ENCODE measurements around the gene SUSD2.

The SUSD2 gene

GRCh38 chr22:24153353-24153752 lies 27.9 kb upstream of the SUSD2 start:
- peak in 1 of 2 experiments; percentile 25 for DNase-seq

GRCh38 chr22:24153959-24154358 lies 27.3 kb upstream of the SUSD2 start:
- DNase-seq = no peak

- no peak for DNase-seq
Observed at GRCh38 chr22:24154826-24155225, 26.5 kb upstream of the SUSD2 start.

GRCh38 chr22:24155627-24156140 lies 25.6 kb upstream of the SUSD2 start:
- DNase-seq = peak; percentile 26 to 31

DNA sequence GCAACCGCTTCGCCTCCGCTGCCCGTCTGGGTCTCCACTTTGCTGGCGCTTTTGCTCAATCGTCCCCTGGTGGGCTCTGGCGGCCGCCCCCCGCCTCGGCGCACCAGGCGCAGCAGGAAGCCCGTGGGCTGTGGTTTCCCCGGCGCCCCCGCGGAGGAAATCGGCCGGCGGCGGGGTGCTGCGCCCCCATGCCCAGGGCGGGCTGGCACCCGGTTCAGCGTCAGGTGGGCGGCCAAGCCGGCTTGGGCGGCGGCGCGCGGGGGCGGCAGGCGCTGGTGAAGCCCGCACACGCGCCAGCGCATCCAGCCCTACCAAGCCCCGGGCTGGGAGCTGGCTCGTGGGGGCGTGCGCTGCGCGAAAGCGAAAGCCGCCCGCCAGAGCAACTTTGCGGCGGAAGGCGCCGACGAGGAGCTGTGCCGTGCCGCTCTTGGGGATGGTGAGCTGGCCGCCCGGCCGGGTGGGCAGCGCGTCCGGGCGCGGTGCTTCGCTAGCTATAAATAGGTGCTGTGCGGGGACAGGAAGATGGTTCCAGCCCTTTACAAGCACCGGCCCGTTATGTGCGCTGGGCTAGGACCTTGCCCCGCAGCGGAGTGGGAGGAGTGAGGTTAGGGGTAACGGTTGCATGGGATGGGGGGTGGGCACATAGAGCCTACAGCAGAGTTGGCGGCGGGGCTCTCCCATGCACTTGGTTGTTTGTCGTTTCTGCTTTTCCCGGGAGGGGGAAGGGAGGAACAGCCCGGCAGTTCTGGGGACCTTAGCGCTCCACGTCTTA lies 25.0 kb upstream of the SUSD2 start:
- peak; percentile 67 to 80 for DNase-seq

- peak; percentile 75 to 77 for DNase-seq
Observed at GRCh38 chr22:24156913-24157821, 24.1 kb upstream of the SUSD2 start.

DNA sequence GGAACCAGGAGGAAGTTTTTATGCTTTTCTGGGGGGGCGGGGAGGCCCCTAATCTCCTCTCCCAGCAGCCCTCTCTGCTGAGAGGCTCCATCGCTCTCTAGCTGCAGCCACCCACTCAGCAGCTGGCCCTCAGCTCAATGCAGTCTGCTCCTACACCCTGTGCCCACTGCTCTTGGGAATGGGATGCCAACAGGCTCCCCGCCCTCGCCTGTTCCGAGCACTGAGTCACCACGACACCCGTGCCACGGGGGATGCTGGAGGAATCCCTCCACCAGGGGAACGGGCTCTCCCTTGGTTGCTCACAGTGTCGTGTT lies 23.5 kb upstream of the SUSD2 start:
- DNase-seq = no peak

DNA sequence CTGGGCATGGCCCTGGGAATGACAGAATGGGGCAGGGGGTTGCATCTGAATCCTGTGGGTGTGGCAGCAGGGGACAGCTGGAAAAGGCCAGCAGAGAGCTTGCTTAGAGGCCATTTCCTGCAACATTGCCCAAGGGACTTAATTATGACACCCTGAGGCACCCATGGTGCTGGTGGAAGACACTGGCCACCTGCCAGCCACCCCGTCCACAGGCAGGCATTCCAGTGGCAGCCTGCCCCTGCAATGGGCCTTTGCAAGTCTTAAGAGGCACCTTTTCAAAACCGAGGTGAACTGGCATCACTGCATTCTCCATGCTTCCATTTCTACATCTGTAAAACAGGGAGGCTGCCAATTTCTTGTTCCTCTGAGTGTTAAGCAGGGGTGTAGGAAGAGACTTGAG lies 21.6 kb upstream of the SUSD2 start:
- no peak for DNase-seq

DNA sequence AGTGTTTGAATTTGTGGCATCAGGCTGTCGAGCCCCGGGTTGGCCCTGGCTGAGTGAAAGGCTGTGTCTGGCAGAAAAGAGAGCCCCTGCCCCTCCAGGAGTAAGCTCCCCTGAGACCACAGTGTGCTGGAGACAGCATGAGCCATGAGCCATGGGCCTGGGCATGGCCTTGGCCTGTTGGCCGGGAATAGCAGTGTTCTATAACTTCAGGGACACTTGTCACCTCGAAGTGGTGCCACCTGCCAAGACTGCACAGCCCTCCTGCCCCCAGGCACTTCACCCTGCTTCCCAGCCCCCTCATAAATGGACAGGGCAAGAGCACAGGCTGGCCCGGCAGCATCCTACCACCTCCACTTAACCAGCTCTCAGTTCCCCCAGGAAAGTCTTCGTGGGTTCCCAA lies 20.7 kb upstream of the SUSD2 start:
- DNase-seq = no peak

DNA sequence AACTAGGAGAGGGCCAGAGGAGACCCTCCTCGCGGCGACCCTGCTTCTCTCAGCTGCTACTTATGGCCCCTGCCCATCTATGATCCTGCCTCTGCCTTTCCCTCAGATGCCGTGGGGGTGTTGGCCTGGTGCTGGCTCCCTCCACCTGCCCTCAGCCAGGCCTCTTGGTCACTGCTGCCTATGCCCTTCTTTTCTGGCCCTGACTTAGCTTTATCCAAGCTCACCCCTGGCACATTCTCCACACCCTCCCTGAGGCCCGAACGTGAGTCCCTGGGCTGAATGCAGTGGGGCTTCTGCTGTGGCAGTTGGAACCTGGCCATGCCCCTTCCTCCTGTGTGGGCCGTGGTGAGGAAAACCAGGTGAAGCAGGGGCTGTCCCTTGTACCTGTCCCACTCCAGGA lies 19.8 kb upstream of the SUSD2 start:
- no peak for DNase-seq

DNA sequence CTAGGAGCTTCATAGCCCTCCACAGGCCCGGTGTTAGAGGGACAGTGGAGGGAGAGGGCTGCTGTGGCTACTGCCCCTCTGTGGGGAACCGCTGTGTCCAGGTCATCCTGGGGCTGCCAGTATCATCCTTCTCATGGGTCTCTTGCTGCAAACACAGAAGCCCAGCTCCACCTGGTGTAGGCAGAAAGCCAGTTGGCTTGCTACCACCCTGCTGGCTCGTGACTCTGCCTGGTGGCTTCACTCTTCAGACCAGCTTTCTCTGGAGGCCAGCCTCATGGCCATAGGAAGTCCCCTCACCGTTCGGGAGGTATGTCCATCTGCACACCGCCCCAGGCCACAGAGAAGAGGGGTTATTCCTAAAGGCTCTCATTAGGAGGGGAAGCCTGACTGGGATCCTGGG lies 19.4 kb upstream of the SUSD2 start:
- no peak for DNase-seq

DNA sequence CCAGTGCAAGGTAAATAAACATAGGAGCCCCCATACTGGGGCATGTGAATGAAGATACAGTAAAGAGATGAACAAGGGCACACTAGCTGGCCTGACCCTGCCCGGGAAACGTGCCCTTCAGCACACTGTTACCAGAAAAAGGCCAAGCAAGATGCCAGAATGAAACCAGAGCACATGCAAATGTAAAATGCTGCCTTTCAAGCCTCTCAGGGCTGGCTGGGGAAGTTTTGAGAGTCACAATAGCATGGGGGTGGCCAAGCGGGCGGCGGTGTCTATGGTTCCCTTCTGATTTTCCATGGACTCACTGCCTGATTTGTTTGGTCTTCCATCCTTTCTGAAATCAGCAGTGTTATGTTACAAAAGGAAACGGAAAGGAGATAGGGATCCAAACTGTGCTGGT lies 18.9 kb upstream of the SUSD2 start:
- no peak for DNase-seq

GRCh38 chr22:24164243-24164642 lies 17.0 kb upstream of the SUSD2 start:
- DNase-seq = no peak

- DNase-seq = no peak
Observed at GRCh38 chr22:24164940-24165339, 16.3 kb upstream of the SUSD2 start.

DNA sequence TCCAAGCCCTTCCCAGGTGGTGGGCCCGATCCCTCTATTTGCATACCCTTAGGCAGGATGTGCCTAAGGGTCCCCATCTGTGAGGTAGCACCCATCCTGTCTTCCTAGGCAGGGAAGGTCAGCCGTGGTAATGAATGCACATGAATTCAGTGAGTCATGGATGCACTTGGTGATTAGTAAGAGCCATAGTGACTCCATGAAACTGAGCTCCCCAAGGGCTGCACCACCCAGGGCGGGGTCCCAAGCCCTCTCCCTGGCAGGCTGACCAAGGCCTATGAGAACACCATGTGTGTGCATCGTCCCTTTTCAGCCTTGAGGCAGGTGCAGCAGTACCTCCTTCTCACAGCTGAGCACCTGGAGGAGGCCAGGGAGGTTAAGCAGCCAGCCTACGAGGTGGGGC lies 15.6 kb upstream of the SUSD2 start:
- no peak for DNase-seq

- no peak for DNase-seq
Observed at GRCh38 chr22:24166811-24167210, 14.5 kb upstream of the SUSD2 start.

DNA sequence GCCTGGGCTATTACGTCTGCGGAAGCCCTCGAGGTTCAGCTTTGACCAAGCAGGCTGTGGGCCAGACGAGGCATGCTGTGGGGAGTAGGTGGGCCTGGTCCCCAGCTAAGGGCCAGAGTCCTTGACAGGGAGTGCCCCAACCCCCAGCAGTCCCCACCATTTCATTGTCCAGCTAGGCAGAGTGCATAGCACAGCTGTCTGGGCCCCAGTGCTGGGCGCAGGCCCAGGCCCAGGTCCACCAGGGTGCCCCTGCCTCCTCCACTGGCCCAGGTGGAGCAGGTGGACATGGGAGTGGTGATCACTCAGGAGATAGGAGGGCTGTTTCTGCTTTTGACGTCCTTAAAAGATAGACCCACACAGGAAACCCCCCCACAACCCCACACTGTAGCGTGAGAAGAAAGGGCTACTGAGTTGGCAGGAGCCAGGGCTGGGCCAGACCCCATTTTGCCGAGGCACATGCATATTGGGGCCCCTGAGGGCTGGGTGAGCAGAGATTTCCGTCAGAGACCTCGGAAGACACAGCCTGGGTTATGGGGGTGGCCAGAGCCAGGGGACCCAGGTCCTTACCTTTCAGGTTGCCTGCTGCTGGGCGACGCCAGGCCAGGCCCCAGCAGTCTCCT lies 11.7 kb upstream of the SUSD2 start:
- DNase-seq = no peak

GRCh38 chr22:24170188-24170587 lies 11.1 kb upstream of the SUSD2 start:
- DNase-seq = no peak

- DNase-seq = no peak
Observed at GRCh38 chr22:24170632-24171031, 10.7 kb upstream of the SUSD2 start.

GRCh38 chr22:24171822-24172221 lies 9.5 kb upstream of the SUSD2 start:
- DNase-seq = no peak

GRCh38 chr22:24175160-24175808 lies 6.0 kb upstream of the SUSD2 start:
- peak; percentile 57 to 62 for DNase-seq

- no peak for DNase-seq
Observed at GRCh38 chr22:24176040-24176439, 5.2 kb upstream of the SUSD2 start.

- no peak for DNase-seq
Observed at GRCh38 chr22:24176630-24177029, 4.7 kb upstream of the SUSD2 start.

All from activated CD4-positive, alpha-beta T cell treated with anti-CD3 and anti-CD28 coated beads, Interleukin-2, amount 50 U/mL, for 4 hours (primary cell).